ENCODE measurements around the gene ZNF275.
"Not testable (repeated sequence)": the region's sequence is repeated elsewhere in the genome, so short reads cannot be mapped to it uniquely, and the experiment has no call there.

The ZNF275 gene

GRCh38 chrX:153333821-153334653, at the start of gene ZNF275:
TSS of gene ZNF275 (plus strand) at chrX:153334153. CDS start at chrX:153336680, 2,527 bp downstream.
- DNase-seq, result no peak

DNA sequence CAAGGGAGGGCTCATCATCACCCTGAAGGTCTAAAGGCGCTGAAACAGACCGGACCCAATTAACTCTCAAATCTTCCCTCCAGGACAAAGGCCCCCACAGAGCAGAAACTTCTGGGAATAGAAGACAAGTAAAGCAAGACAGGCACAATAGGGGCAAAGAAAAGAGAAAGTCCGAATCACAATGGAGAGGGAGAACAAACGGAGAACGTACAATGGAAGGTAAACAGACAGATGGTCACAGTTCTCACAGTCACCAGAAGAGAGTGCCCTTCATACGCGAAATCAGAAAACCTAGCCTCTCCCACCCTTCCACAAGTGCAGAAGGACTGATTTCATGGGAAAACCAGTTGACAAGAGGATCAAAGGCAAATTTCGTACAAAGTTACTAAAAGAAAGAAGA, 48.3 kb upstream of the ZNF275 start:
- DNase-seq, result not testable (repeated sequence)

- not testable (repeated sequence) for DNase-seq
These were observed 45.1 kb upstream of the ZNF275 start for GRCh38 chrX:153288807-153289206.

DNA sequence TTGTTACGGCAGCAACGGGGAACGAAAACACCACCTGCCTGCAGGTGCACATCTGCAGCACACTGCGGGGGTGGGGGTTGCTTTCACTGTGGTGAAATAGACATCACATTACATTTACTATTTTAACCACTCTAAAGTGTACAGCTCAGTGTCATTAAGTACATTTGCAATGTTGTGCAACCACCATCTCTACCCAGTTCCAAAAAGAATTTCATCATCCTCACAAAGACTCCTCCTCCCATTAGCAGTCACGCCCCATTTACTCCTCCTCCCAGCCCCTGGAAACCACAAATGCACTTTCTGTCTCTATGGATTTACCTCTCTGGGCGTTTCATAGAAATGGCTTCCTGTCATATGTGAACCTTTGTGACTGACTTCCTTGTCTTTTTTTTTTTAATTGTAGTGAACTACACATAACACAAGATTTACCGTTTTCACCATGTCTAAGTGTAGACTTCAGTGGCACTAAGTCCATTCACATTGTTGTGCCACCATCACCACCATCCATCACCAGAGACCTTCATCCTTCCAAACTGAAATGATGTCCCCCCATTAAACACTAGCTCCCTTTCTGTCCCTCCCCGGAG, 40.4 kb upstream of the ZNF275 start:
- not testable (repeated sequence) for DNase-seq

- DNase-seq, result no peak
These were observed 36.6 kb upstream of the ZNF275 start for GRCh38 chrX:153297376-153297775.

- DNase-seq, result no peak
These were observed 34.1 kb upstream of the ZNF275 start for GRCh38 chrX:153299855-153300254.

- no peak for DNase-seq
These were observed 32.2 kb upstream of the ZNF275 start for GRCh38 chrX:153301746-153302145.

DNA sequence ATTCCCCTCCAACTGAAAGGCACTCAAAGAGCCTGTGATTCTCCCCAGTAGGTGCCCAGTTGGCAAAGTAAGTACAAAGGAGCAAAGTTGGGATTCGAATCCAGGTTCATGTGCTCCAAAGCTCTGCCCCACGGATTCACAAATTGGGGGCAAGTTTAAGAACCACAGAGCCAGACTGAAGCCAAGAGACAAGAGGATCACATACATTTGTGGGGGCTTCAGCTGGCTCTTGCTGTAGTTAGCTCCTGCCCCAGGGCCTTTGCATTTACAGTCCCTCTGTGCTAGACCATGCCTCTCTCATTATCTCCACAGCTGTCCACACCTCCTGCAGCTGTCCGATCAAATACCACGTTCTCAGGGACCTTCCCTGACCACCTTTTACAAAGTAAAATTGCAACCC, 31.2 kb upstream of the ZNF275 start:
- no peak for DNase-seq

- no peak for DNase-seq
These were observed 30.4 kb upstream of the ZNF275 start for GRCh38 chrX:153303276-153304262.

- no peak for DNase-seq
These were observed 28.8 kb upstream of the ZNF275 start for GRCh38 chrX:153304988-153305736.

GRCh38 chrX:153305972-153306371, 28.0 kb upstream of the ZNF275 start:
- DNase-seq, result no peak

- DNase-seq, result no peak
These were observed 27.3 kb upstream of the ZNF275 start for GRCh38 chrX:153306527-153307115.

GRCh38 chrX:153307276-153308178, 26.4 kb upstream of the ZNF275 start:
- no peak for DNase-seq

DNA sequence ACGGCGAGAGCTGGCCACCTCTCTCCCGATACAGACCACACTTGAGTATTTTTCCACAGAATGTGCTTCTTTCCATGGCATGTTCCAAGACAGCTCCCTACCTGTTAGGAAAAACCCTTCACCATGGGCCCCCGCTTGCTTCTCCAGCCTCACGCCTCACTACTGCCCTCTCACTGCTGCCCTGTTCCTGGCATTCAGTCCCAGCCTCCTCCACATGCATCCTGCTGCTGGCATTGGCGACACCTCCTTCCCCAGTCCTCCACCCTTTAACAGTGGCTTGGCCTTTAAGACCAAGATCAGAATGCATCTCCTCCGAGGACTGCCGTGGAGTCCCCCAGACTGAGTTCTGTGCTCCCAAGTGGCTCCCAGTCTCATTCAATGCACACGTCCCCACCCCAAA, 23.1 kb upstream of the ZNF275 start:
- no peak for DNase-seq

DNA sequence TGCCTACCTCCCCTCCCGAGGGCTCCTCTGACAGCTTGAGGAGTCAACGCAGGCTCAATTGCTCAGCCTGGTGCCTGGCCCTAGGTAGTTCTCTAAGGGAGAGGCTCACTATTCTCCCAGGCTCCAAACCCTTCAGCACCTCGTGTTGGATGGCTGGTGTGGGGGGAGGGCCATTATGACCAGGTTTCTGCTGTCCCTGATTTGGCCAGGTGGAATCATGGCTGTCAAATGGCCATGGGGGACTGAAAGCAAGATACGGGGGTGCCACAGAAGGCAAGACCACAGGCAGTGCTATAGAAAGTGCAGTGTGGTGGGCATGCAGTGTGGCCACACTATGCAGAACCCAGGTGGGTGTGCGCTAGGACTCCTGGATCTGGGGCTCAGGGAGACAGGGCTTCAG, 21.9 kb upstream of the ZNF275 start:
- no peak for DNase-seq

DNA sequence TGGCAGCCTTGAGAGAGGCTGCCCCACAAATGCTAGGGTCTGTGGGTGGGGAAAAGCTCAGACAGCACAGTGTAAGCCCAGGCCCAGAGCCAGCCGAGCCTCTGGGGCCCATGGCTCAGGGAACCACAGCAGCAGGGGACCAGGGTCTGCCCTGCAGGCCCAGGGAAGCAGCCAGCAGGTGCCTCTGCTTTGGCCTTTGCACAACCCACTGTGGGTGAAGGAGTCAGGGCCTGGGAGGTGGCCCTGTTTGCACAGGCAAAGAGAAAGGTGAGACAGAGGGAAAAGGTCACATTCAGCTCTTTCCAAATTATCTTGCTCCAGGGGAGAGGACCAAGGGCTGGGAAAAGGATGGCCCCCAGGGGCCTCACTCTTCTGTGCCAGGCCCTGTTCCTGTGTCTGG, 21.1 kb upstream of the ZNF275 start:
- no peak for DNase-seq

DNA sequence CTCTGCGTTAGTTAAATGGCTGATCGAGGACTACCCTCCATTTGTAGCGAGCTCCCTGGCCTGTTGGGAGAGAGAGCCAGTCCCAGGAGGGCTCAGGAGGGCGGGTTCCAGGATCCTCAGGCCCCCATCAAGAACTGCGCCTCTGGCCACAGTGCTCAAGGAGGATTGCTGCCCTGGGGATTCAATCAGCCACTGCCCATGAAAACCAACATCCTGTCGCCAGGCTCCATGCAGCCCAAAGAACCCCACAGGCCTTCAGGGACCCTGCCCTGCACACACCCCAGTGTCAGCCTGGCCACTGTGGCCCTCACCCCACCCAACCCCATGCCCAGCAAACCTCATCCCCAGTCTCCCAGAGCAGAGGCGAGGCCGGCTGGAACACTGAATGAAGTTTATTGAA, 16.6 kb upstream of the ZNF275 start:
- no peak for DNase-seq

- DNase-seq, result no peak
These were observed 15.8 kb upstream of the ZNF275 start for GRCh38 chrX:153317996-153318722.

DNA sequence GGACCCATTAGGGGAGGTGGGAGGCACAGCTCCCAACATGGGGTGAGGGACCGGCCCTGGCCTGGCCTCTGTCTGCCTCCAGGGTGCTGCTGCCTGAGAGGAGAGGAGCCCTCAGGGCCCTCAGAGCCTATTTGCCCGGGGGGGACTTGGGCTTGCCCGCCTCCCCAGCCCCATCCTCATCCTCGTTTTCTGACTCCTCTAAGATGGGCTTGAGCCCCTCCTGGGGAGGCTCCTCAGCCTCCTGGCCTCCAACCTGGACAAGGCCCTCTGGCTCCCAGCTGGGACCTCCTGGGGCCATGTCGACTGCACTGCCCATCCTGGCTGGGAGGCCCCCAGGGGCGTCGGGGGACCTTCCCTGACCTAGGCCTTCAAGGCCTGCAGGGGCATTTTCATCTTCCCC, 15.1 kb upstream of the ZNF275 start:
- no peak for DNase-seq

- DNase-seq, result no peak
These were observed 14.5 kb upstream of the ZNF275 start for GRCh38 chrX:153319295-153320046.
